ENCODE results near the gene CPXM2.
A peak's percentile ranks its signal among the peaks of the same experiment; 100 is the strongest.

Gene CPXM2

DNA sequence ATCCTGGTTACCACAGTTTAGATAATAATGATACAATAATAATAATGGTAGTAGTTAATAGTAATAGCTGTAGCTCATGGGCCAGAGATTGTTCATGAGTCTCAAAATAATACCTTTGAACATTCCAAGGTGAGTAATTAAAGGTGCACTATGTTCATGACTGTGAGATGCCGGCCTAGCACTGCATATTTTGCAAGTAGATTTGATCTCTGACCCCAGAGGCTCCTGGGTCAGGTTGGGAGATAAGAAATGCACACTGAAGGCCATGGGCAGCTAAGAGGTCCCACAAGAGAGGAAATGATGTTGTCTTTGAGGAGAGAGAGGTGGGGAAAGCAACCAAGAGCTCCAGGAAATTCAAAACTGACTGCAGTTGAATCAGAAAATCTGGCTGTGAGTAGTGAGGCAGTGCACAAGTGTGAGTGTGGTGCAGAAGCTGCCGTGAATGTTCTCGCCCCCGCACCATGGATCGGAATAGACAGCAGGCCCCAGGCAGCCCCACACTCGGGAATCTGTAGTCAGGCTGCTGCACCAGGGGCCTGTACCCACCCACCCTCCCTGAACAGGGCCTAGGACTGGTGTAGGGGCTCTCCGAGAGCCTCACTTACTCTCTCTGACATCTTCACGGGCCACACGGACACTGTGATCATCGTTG lies 11.9 kb downstream of the CPXM2 start:
- Histone ChIP-seq H3K4me3 (ENCODE audit: low read length in 2 of 2) (no peak overlapping the region), H3K36me3 (ENCODE audit: control insufficient read depth in 2 of 2, insufficient read depth in 2 of 2, low read length in 2 of 2) (no peaks in the 10 kb centered on the region), H3K4me1 (ENCODE audit: control insufficient read depth in 2 of 2, insufficient read depth in 2 of 2, low read length in 2 of 2) (no peaks in the 10 kb centered on the region), H3K27me3 (ENCODE audit: control insufficient read depth in 2 of 2, insufficient read depth in 2 of 2, low read length in 2 of 2) (no peaks in the 10 kb centered on the region), H3K9ac (ENCODE audit: low read depth in 1 of 2, low read length in 2 of 2) (no peak overlapping the region), H3K9me3 (ENCODE audit: control insufficient read depth in 2 of 2, low read length in 2 of 2) (no peaks in the 10 kb centered on the region), H3K27ac (ENCODE audit: low read depth in 2 of 2, low read length in 2 of 2) (no peak overlapping the region)

DNA sequence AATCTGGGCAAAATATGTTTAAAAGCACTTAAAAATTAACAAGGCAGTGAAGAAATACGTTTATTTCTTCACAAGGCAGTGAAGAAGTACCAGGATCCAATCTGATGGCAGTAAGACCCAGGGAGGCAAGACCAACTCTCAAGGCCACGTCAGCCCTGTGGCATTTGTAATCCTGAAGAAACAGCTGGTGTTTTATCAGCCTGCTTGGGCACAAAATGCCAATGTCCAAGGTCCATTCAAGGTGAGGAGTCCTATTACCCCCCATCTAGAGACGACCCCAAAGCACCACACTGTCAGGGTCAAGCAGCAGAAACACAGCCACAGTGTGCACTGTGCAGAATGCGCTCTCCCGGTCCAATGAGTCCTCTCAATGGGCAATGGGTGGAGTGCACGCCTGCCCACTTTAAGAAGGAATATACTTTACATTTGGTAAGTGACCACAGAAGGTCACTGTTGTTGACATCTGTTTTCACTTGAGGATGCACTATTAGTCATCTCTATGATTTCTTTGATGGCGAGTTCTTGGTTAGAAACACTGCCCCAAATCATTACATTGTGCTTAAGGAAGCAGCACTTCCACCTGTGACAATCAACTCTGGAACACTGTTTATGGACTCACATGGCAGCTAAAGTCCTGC lies 12.8 kb downstream of the CPXM2 start:
- H3K27ac ChIP-seq (ENCODE audit: low read depth in 2 of 2, low read length in 2 of 2): no peak overlapping the region
- H3K4me1 ChIP-seq (ENCODE audit: control insufficient read depth in 2 of 2, insufficient read depth in 2 of 2, low read length in 2 of 2): no peaks in the 10 kb centered on the region
- H3K9me3 ChIP-seq (ENCODE audit: control insufficient read depth in 2 of 2, low read length in 2 of 2): no peaks in the 10 kb centered on the region

DNA sequence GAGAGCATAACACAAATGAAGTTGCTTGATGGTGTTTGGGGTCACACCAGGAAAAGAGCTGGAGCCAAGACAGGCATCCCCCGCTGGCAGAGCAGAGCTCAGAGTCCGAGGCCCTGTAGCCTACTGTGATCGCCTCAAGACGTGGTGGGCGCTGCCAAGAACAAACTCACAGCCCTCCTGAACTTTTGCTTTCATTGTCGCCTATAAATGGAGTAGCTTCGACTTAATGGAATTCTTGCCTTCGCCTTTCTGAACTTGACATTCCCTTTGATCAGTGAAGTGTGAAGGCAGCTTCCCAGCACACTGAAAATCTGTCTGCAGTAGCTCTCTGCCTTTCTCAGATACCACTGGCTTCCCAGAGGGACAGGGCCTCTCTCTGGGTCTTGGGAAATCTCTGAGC lies 21.3 kb downstream of the CPXM2 start:
- Histone ChIP-seq H3K9ac (ENCODE audit: low read depth in 1 of 2, low read length in 2 of 2) (no peak overlapping the region), H3K9me3 (ENCODE audit: control insufficient read depth in 2 of 2, low read length in 2 of 2) (no peaks in the 10 kb centered on the region), H3K4me3 (ENCODE audit: low read length in 2 of 2) (no peak overlapping the region), H3K27ac (ENCODE audit: low read depth in 2 of 2, low read length in 2 of 2) (no peak overlapping the region), H3K27me3 (ENCODE audit: control insufficient read depth in 2 of 2, insufficient read depth in 2 of 2, low read length in 2 of 2) (no peaks in the 10 kb centered on the region), H3K36me3 (ENCODE audit: control insufficient read depth in 2 of 2, insufficient read depth in 2 of 2, low read length in 2 of 2) (no peaks in the 10 kb centered on the region), H3K4me1 (ENCODE audit: control insufficient read depth in 2 of 2, insufficient read depth in 2 of 2, low read length in 2 of 2) (no peaks in the 10 kb centered on the region)

More for the DNA sequence above, 12.8 kb downstream of the CPXM2 start:
- H3K36me3 ChIP-seq (ENCODE audit: control insufficient read depth in 2 of 2, insufficient read depth in 2 of 2, low read length in 2 of 2): no peaks in the 10 kb centered on the region
- H3K9ac ChIP-seq (ENCODE audit: low read depth in 1 of 2, low read length in 2 of 2): no peak overlapping the region
- H3K4me3 ChIP-seq (ENCODE audit: low read length in 2 of 2): no peak overlapping the region
- H3K27me3 ChIP-seq (ENCODE audit: control insufficient read depth in 2 of 2, insufficient read depth in 2 of 2, low read length in 2 of 2): no peaks in the 10 kb centered on the region

DNA sequence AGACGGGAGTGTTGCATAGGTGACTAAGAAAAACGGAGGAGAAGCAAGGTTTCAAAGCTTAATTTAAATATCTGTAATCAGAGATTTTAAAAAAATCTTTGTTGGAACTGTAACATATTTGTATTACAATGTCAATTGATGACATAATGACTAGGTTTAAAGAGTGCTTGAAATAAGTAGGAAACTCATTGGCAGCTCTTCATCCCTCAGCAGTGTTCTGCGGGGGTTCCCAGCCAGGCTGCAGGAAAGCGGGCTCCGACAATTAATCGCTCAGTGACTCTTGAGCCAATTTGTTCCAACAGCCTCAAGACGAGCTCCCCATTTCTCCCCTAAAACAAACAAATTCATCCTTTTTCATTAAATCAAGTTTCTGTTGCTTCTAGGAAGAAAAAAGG lies 22.6 kb downstream of the CPXM2 start:
- H3K4me3 ChIP-seq (ENCODE audit: low read length in 2 of 2): no peak overlapping the region
- no peaks in the 10 kb centered on the region for H3K27me3 ChIP-seq (ENCODE audit: control insufficient read depth in 2 of 2, insufficient read depth in 2 of 2, low read length in 2 of 2)
- no peak overlapping the region for H3K9ac ChIP-seq (ENCODE audit: low read depth in 1 of 2, low read length in 2 of 2)
- H3K27ac ChIP-seq (ENCODE audit: low read depth in 2 of 2, low read length in 2 of 2): no peak overlapping the region
- H3K36me3 ChIP-seq (ENCODE audit: control insufficient read depth in 2 of 2, insufficient read depth in 2 of 2, low read length in 2 of 2): no peaks in the 10 kb centered on the region
- H3K9me3 ChIP-seq (ENCODE audit: control insufficient read depth in 2 of 2, low read length in 2 of 2): no peaks in the 10 kb centered on the region
- no peaks in the 10 kb centered on the region for H3K4me1 ChIP-seq (ENCODE audit: control insufficient read depth in 2 of 2, insufficient read depth in 2 of 2, low read length in 2 of 2)

DNA sequence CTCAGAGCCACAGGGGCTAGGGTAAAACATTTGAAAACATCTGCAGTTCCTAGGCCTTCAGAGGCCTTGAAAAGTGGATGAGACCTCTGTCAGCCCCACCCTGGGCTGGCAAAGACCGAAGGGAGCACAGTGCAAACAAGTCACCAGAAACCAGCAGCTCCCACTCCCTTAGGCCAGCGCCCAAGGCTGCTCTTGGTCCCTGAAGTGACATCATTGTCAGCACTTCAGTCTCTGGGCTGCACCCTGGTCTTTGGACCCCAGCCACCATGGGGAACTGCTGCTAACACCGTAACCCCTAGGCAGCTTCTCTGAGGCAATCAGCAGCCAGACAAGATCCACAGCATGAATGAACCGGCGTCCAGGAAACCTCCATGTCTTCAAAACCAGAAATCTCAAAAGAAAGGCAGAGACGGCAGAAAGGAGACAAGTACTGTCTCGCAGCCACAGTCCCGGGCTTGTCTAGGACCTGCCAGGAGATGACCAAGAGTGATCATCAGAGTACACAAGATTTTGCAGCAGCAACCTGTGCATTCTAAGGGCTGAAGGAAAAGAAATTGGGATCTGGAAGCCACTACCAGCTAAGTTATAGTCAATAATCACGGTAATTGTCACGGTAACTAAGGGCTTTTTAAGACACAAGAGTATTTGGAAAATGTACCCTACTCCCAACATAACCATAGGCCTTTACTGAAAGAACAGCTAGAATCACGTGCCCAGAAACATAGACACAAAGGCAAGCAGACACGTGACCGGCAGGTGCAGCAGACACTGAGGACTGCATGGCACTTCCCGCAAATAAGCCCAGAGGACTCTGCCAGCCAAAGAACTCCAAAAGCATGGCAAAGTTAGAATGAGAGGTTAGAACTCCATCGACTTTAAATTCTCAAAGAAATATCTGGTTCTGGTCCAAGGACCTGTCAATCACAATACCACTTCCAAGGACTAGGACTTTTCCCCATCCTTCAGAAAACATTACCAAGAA lies 23.3 kb downstream of the CPXM2 start:
- Histone ChIP-seq H3K4me1 (ENCODE audit: control insufficient read depth in 2 of 2, insufficient read depth in 2 of 2, low read length in 2 of 2) (no peaks in the 10 kb centered on the region), H3K9ac (ENCODE audit: low read depth in 1 of 2, low read length in 2 of 2) (no peak overlapping the region), H3K36me3 (ENCODE audit: control insufficient read depth in 2 of 2, insufficient read depth in 2 of 2, low read length in 2 of 2) (no peaks in the 10 kb centered on the region), H3K27me3 (ENCODE audit: control insufficient read depth in 2 of 2, insufficient read depth in 2 of 2, low read length in 2 of 2) (no peaks in the 10 kb centered on the region), H3K27ac (ENCODE audit: low read depth in 2 of 2, low read length in 2 of 2) (no peak overlapping the region), H3K4me3 (ENCODE audit: low read length in 2 of 2) (no peak overlapping the region), H3K9me3 (ENCODE audit: control insufficient read depth in 2 of 2, low read length in 2 of 2) (no peaks in the 10 kb centered on the region)

DNA sequence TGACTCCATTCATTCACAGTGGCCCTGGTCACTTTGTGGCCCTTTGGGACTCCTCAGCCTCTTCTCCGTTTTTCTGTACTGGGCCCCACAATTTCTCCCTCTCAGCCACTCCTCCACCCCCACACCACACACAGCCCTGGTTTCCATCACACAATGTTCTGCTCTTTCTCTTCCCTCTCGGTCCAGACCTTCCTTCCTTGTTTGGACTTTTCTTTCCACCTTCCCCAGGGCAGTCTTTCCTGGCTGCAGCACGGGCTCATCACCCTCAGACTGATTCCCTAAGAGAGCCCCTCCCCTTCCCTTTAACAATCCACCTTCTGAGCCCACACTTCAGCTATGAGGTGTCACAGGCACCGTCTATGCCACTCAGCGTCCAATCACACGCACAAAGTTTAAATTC lies 25.7 kb downstream of the CPXM2 start:
- H3K4me1 ChIP-seq (ENCODE audit: control insufficient read depth in 2 of 2, insufficient read depth in 2 of 2, low read length in 2 of 2): no peaks in the 10 kb centered on the region

DNA sequence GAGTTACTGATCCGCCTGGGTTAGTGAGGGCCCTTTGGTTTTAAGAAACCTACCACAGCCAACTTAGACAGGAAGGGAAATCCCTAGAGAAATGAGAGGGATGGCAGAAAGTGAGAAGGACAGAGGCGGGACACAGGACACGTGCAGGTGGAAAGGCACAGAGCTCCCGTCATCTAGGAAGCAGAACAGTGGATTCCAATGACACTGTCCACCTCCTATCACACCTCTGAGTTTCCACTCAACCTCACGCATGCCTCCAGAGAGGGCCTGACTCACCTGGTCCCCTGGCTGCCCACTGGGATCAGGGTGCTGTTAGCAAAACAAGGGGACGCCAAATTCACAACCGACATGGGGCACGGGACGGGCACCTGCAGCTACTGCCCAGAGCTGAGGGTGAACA lies 26.3 kb downstream of the CPXM2 start:
- Histone ChIP-seq H3K4me3 (ENCODE audit: low read length in 2 of 2) (no peak overlapping the region), H3K4me1 (ENCODE audit: control insufficient read depth in 2 of 2, insufficient read depth in 2 of 2, low read length in 2 of 2) (no peaks in the 10 kb centered on the region), H3K9me3 (ENCODE audit: control insufficient read depth in 2 of 2, low read length in 2 of 2) (no peaks in the 10 kb centered on the region), H3K27ac (ENCODE audit: low read depth in 2 of 2, low read length in 2 of 2) (peak overlapping the region; percentile 65 to 77), H3K9ac (ENCODE audit: low read depth in 1 of 2, low read length in 2 of 2) (no peak overlapping the region), H3K27me3 (ENCODE audit: control insufficient read depth in 2 of 2, insufficient read depth in 2 of 2, low read length in 2 of 2) (no peaks in the 10 kb centered on the region), H3K36me3 (ENCODE audit: control insufficient read depth in 2 of 2, insufficient read depth in 2 of 2, low read length in 2 of 2) (no peaks in the 10 kb centered on the region)

More for the DNA sequence above, 25.7 kb downstream of the CPXM2 start:
- Histone ChIP-seq H3K9me3 (ENCODE audit: control insufficient read depth in 2 of 2, low read length in 2 of 2) (no peaks in the 10 kb centered on the region), H3K27ac (ENCODE audit: low read depth in 2 of 2, low read length in 2 of 2) (peak overlapping the region; percentile 65 to 77), H3K9ac (ENCODE audit: low read depth in 1 of 2, low read length in 2 of 2) (no peak overlapping the region), H3K4me3 (ENCODE audit: low read length in 2 of 2) (no peak overlapping the region), H3K27me3 (ENCODE audit: control insufficient read depth in 2 of 2, insufficient read depth in 2 of 2, low read length in 2 of 2) (no peaks in the 10 kb centered on the region), H3K36me3 (ENCODE audit: control insufficient read depth in 2 of 2, insufficient read depth in 2 of 2, low read length in 2 of 2) (no peaks in the 10 kb centered on the region)

GRCh38 chr10:123864923-123865322 lies 26.7 kb downstream of the CPXM2 start:
- Histone ChIP-seq H3K4me3 (ENCODE audit: low read length in 2 of 2) (no peak overlapping the region), H3K4me1 (ENCODE audit: control insufficient read depth in 2 of 2, insufficient read depth in 2 of 2, low read length in 2 of 2) (no peaks in the 10 kb centered on the region), H3K9me3 (ENCODE audit: control insufficient read depth in 2 of 2, low read length in 2 of 2) (no peaks in the 10 kb centered on the region), H3K27me3 (ENCODE audit: control insufficient read depth in 2 of 2, insufficient read depth in 2 of 2, low read length in 2 of 2) (no peaks in the 10 kb centered on the region), H3K27ac (ENCODE audit: low read depth in 2 of 2, low read length in 2 of 2) (peak overlapping the region in 1 of 2 donors; percentile 77), H3K36me3 (ENCODE audit: control insufficient read depth in 2 of 2, insufficient read depth in 2 of 2, low read length in 2 of 2) (no peaks in the 10 kb centered on the region), H3K9ac (ENCODE audit: low read depth in 1 of 2, low read length in 2 of 2) (no peak overlapping the region)

GRCh38 chr10:123863721-123864482 lies 27.7 kb downstream of the CPXM2 start:
- Histone ChIP-seq H3K4me3 (ENCODE audit: low read length in 2 of 2) (no peak overlapping the region), H3K9ac (ENCODE audit: low read depth in 1 of 2, low read length in 2 of 2) (no peak overlapping the region), H3K27ac (ENCODE audit: low read depth in 2 of 2, low read length in 2 of 2) (no peak overlapping the region), H3K9me3 (ENCODE audit: control insufficient read depth in 2 of 2, low read length in 2 of 2) (no peaks in the 10 kb centered on the region), H3K4me1 (ENCODE audit: control insufficient read depth in 2 of 2, insufficient read depth in 2 of 2, low read length in 2 of 2) (no peaks in the 10 kb centered on the region), H3K36me3 (ENCODE audit: control insufficient read depth in 2 of 2, insufficient read depth in 2 of 2, low read length in 2 of 2) (no peaks in the 10 kb centered on the region), H3K27me3 (ENCODE audit: control insufficient read depth in 2 of 2, insufficient read depth in 2 of 2, low read length in 2 of 2) (no peaks in the 10 kb centered on the region)

Measured in mucosa of rectum (tissue), 2 donors.